T-helper 17 cell (primary cell): Measurements from ENCODE around the gene PACSIN2. TPM values are rescaled to one million over a fixed set of nuclear protein-coding genes. Genes with fewer than 3 reads are reported as not detected.
"Not testable (repeated sequence)": the region's sequence is repeated elsewhere in the genome, so short reads cannot be mapped to it uniquely, and the experiment has no call there.

ENCODE experiments used
- ATAC-seq: fragments of 150-1000 bp; cut with Tn5 transposase; 2 replicates; pipeline ENCODE4 v1.10.0; 2021; ENCODE audit warnings: mild to moderate bottlenecking, moderate library complexity
- DNase-seq, 3 donors: peaks; one replicate each; pipeline versions ENCODE4 v3.0.0 to v3.0.0-alpha.2; 2020 to 2021
- H3K9me3 ChIP-seq: one replicate; pipeline ENCODE4 v1.7.0; 2013; ENCODE audit warnings: low read length, mild to moderate bottlenecking; ENCODE audit not compliant: control insufficient read depth, poor library complexity, severe bottlenecking
- H3K27ac Mint-ChIP-seq: one replicate; pipeline ENCODE4 v1.8.0; 2022; ENCODE audit warnings: mild to moderate bottlenecking, moderate library complexity, mixed read lengths
- H3K27me3 Mint-ChIP-seq: one replicate; pipeline ENCODE4 v1.8.0; 2022; ENCODE audit warnings: mixed read lengths
- H3K36me3 Mint-ChIP-seq: one replicate; pipeline ENCODE4 v1.8.0; 2022; ENCODE audit warnings: low read depth, mixed read lengths
- H3K4me1 Mint-ChIP-seq: one replicate; pipeline ENCODE4 v1.8.0; 2022; ENCODE audit warnings: mild to moderate bottlenecking, mixed read lengths
- H3K4me3 Mint-ChIP-seq: one replicate; pipeline ENCODE4 v1.8.0; 2022; ENCODE audit warnings: mild to moderate bottlenecking, moderate library complexity, mixed read lengths
- total RNA-seq, 4 donors: library from RNA in 2 of 4; stranded (reverse) in 2 of 4; gene quantifications; one replicate each; pipeline ENCODE4 v1.2.3 and lab custom pipeline; 2022 to 2026

The PACSIN2 gene
- total RNA-seq, 2 donors from 2014 or later = 36.8 to 61.3 TPM

- Mint-ChIP-seq H3K4me3 (no peak overlapping the region), H3K27ac (no peak overlapping the region), H3K4me1 (peaks cover 52% of the 10 kb centered on the region)
Measured at GRCh38 chr22:43006753-43007152, 8.2 kb downstream of the PACSIN2 start.

GRCh38 chr22:43006016-43006505, 8.9 kb downstream of the PACSIN2 start:
- H3K36me3 Mint-ChIP-seq = no peaks in the 10 kb centered on the region
- H3K4me1 Mint-ChIP-seq = peaks cover 55% of the 10 kb centered on the region
- H3K4me3 Mint-ChIP-seq = no peak overlapping the region
- H3K27me3 Mint-ChIP-seq = no peaks in the 10 kb centered on the region
- DNase-seq (no peak), ATAC-seq (no peak)
- no peaks in the 10 kb centered on the region for H3K9me3 ChIP-seq
- no peak overlapping the region for H3K27ac Mint-ChIP-seq

More at GRCh38 chr22:43006753-43007152, 8.2 kb downstream of the PACSIN2 start:
- H3K9me3 ChIP-seq = no peaks in the 10 kb centered on the region
- no peak for DNase-seq
- H3K27me3 Mint-ChIP-seq = no peaks in the 10 kb centered on the region
- no peak for ATAC-seq
- H3K36me3 Mint-ChIP-seq = no peaks in the 10 kb centered on the region

GRCh38 chr22:43005106-43005505, 9.8 kb downstream of the PACSIN2 start:
- Mint-ChIP-seq H3K27ac (no peak overlapping the region), H3K4me1 (peaks cover 63% of the 10 kb centered on the region), H3K27me3 (no peaks in the 10 kb centered on the region), H3K36me3 (no peaks in the 10 kb centered on the region), H3K4me3 (no peak overlapping the region)
- DNase-seq (no peak), ATAC-seq (no peak)
- no peaks in the 10 kb centered on the region for H3K9me3 ChIP-seq

- Mint-ChIP-seq H3K27me3 (no peaks in the 10 kb centered on the region), H3K4me3 (no peak overlapping the region), H3K27ac (peak overlapping the region; percentile 60), H3K36me3 (no peaks in the 10 kb centered on the region), H3K4me1 (peaks cover 63% of the 10 kb centered on the region)
- DNase-seq = no peak
- H3K9me3 ChIP-seq = no peaks in the 10 kb centered on the region
- ATAC-seq = peak; percentile 9
Measured at GRCh38 chr22:43004362-43005035, 10.4 kb downstream of the PACSIN2 start.

- DNase-seq (no peak), ATAC-seq (no peak)
- no peaks in the 10 kb centered on the region for H3K9me3 ChIP-seq
- no peaks in the 10 kb centered on the region for H3K27me3 Mint-ChIP-seq
- H3K4me3 Mint-ChIP-seq = no peak overlapping the region
- H3K27ac Mint-ChIP-seq = peak overlapping the region; percentile 60
- H3K4me1 Mint-ChIP-seq = peaks cover 73% of the 10 kb centered on the region
- no peaks in the 10 kb centered on the region for H3K36me3 Mint-ChIP-seq
Measured at GRCh38 chr22:43002202-43002586, 12.8 kb downstream of the PACSIN2 start.

GRCh38 chr22:43001271-43002201, 13.4 kb downstream of the PACSIN2 start:
- H3K27me3 Mint-ChIP-seq = no peaks in the 10 kb centered on the region
- peak overlapping the region; percentile 39 for H3K4me3 Mint-ChIP-seq
- H3K36me3 Mint-ChIP-seq = no peaks in the 10 kb centered on the region
- peak; percentile 50 for ATAC-seq
- peak overlapping the region; percentile 60 for H3K27ac Mint-ChIP-seq
- no peak for DNase-seq
- no peaks in the 10 kb centered on the region for H3K9me3 ChIP-seq
- H3K4me1 Mint-ChIP-seq = peaks cover 69% of the 10 kb centered on the region

- DNase-seq (no peak), ATAC-seq (no peak)
- no peaks in the 10 kb centered on the region for H3K9me3 ChIP-seq
- peaks cover 63% of the 10 kb centered on the region for H3K4me1 Mint-ChIP-seq
- H3K4me3 Mint-ChIP-seq = no peak overlapping the region
- peak overlapping the region; percentile 60 for H3K27ac Mint-ChIP-seq
- no peaks in the 10 kb centered on the region for H3K27me3 Mint-ChIP-seq
- H3K36me3 Mint-ChIP-seq = no peaks in the 10 kb centered on the region
Measured at GRCh38 chr22:43000441-43001175, 14.3 kb downstream of the PACSIN2 start.

GRCh38 chr22:42997582-42998090, 17.3 kb downstream of the PACSIN2 start:
- H3K4me1 Mint-ChIP-seq = peaks cover 52% of the 10 kb centered on the region
- H3K4me3 Mint-ChIP-seq = no peak overlapping the region
- DNase-seq (no peak), ATAC-seq (no peak)
- no peaks in the 10 kb centered on the region for H3K9me3 ChIP-seq
- H3K27me3 Mint-ChIP-seq = no peaks in the 10 kb centered on the region
- H3K36me3 Mint-ChIP-seq = peaks cover 3% of the 10 kb centered on the region
- H3K27ac Mint-ChIP-seq = peak overlapping the region; percentile 60

- Mint-ChIP-seq H3K27me3 (no peaks in the 10 kb centered on the region), H3K4me3 (no peak overlapping the region), H3K36me3 (peaks cover 3% of the 10 kb centered on the region), H3K4me1 (peaks cover 46% of the 10 kb centered on the region), H3K27ac (peak overlapping the region; percentile 60)
- ATAC-seq (no peak), DNase-seq (no peak)
- H3K9me3 ChIP-seq = no peaks in the 10 kb centered on the region
Measured at GRCh38 chr22:42996646-42997365, 18.1 kb downstream of the PACSIN2 start.

GRCh38 chr22:42995654-42996053, 19.3 kb downstream of the PACSIN2 start:
- H3K27ac Mint-ChIP-seq, H3K36me3 Mint-ChIP-seq, DNase-seq, H3K27me3 Mint-ChIP-seq, H3K4me3 Mint-ChIP-seq, H3K9me3 ChIP-seq, ATAC-seq: not testable (repeated sequence)
- peaks cover 34% of the 10 kb centered on the region for H3K4me1 Mint-ChIP-seq

GRCh38 chr22:42994917-42995562, 19.9 kb downstream of the PACSIN2 start:
- peaks cover 3% of the 10 kb centered on the region for H3K36me3 Mint-ChIP-seq
- no peaks in the 10 kb centered on the region for H3K27me3 Mint-ChIP-seq
- DNase-seq (no peak), ATAC-seq (peak; percentile 45)
- H3K27ac Mint-ChIP-seq = no peak overlapping the region
- peaks cover 34% of the 10 kb centered on the region for H3K4me1 Mint-ChIP-seq
- H3K4me3 Mint-ChIP-seq = no peak overlapping the region
- no peaks in the 10 kb centered on the region for H3K9me3 ChIP-seq
